Osteoblast (primary cell): ENCODE results near the gene RBP5. TPM values are rescaled to one million over a fixed set of nuclear protein-coding genes. Genes with fewer than 3 reads are reported as not detected.

Source experiments
- DNase-seq: peaks from one replicate; pipeline ENCODE4 v3.0.0; 2011; ENCODE audit warnings: low spot score, mixed read lengths; ENCODE audit not compliant: insufficient read length; ENCODE audit errors: missing footprints
- H2AFZ ChIP-seq: 2 replicates; pipeline ENCODE4 v1.6.0; 2011; ENCODE audit warnings: mild to moderate bottlenecking, low read length
- H3K27ac ChIP-seq: 2 replicates; pipeline ENCODE4 v1.5.1; 2011; ENCODE audit warnings: mild to moderate bottlenecking, low read depth, low read length, moderate library complexity
- H3K27me3 ChIP-seq: 2 replicates; pipeline ENCODE4 v1.6.0; 2012; ENCODE audit warnings: mild to moderate bottlenecking, control low read depth, inconsistent platforms, low read length, moderate library complexity; ENCODE audit not compliant: insufficient read depth
- H3K36me3 ChIP-seq: 2 replicates; pipeline ENCODE4 v1.5.1; 2011; ENCODE audit warnings: mild to moderate bottlenecking, low read length, control low read depth, moderate library complexity; ENCODE audit not compliant: insufficient read depth
- H3K4me1 ChIP-seq: 2 replicates; pipeline ENCODE4 v1.5.1; 2011; ENCODE audit warnings: mild to moderate bottlenecking, low read length, control low read depth, moderate library complexity; ENCODE audit not compliant: insufficient read depth
- H3K4me2 ChIP-seq: 2 replicates; pipeline ENCODE4 v1.6.0; 2011; ENCODE audit warnings: mild to moderate bottlenecking, low read length; ENCODE audit not compliant: insufficient read depth
- H3K4me3 ChIP-seq: fragments of 200-600 bp; sonication (generic); 3 replicates; pipeline ENCODE4 v1.5.1; 2012; ENCODE audit warnings: mild to moderate bottlenecking, low read length, inconsistent platforms; ENCODE audit not compliant: insufficient read depth
- H3K79me2 ChIP-seq: 2 replicates; pipeline ENCODE4 v1.6.0; 2012; ENCODE audit warnings: mild to moderate bottlenecking, low read length, control low read depth, inconsistent platforms; ENCODE audit not compliant: insufficient read depth
- H3K9me3 ChIP-seq: 2 replicates; pipeline ENCODE4 v1.5.1; 2011; ENCODE audit warnings: low read depth, low read length, control low read depth
- H4K20me1 ChIP-seq: 2 replicates; pipeline ENCODE4 v1.6.0; 2012; ENCODE audit warnings: mild to moderate bottlenecking, low read length, control low read depth; ENCODE audit not compliant: insufficient read depth
- CTCF ChIP-seq: IDR thresholded peaks from 2 replicates; pipeline ENCODE4 v1.5.1; 2011; ENCODE audit warnings: mild to moderate bottlenecking, low read depth, low read length, moderate library complexity; ENCODE audit errors: extremely low read depth
- total RNA-seq: library from RNA; depleted of rRNA; stranded (reverse); fragments of >200 nt; gene quantifications from 2 replicates; pipeline ENCODE4 v1.2.3, GENCODE V29; 2012

RBP5 gene
- total RNA-seq, 1 donor = not detected

- TF ChIP-seq CTCF = no peak
- no peak for DNase-seq
- H3K36me3 ChIP-seq = peaks cover 21% of the 10 kb centered on the region
Measured at GRCh38 chr12:7101047-7101693, 27.5 kb downstream of the RBP5 start.

GRCh38 chr12:7100239-7100638 is 28.4 kb downstream of the RBP5 start:
- Histone ChIP-seq H3K4me3 (no peak overlapping the region), H3K4me2 (no peak overlapping the region), H3K36me3 (peaks cover 21% of the 10 kb centered on the region), H3K27me3 (no peaks in the 10 kb centered on the region), H3K79me2 (peaks cover 2% of the 10 kb centered on the region), H3K27ac (no peak overlapping the region), H2AFZ (no peak overlapping the region), H3K4me1 (peaks cover 14% of the 10 kb centered on the region), H4K20me1 (peaks cover 9% of the 10 kb centered on the region), H3K9me3 (no peaks in the 10 kb centered on the region)
- TF ChIP-seq CTCF = no peak
- DNase-seq = no peak

More at GRCh38 chr12:7101047-7101693, 27.5 kb downstream of the RBP5 start:
- H3K4me2 ChIP-seq = peak overlapping the region; percentile 42
- H2AFZ ChIP-seq = no peak overlapping the region
- no peak overlapping the region for H3K4me3 ChIP-seq
- peaks cover 8% of the 10 kb centered on the region for H3K79me2 ChIP-seq
- no peak overlapping the region for H3K27ac ChIP-seq
- H3K9me3 ChIP-seq = no peaks in the 10 kb centered on the region
- H3K4me1 ChIP-seq = peaks cover 14% of the 10 kb centered on the region
- H3K27me3 ChIP-seq = no peaks in the 10 kb centered on the region
- H4K20me1 ChIP-seq = peaks cover 13% of the 10 kb centered on the region

DNA sequence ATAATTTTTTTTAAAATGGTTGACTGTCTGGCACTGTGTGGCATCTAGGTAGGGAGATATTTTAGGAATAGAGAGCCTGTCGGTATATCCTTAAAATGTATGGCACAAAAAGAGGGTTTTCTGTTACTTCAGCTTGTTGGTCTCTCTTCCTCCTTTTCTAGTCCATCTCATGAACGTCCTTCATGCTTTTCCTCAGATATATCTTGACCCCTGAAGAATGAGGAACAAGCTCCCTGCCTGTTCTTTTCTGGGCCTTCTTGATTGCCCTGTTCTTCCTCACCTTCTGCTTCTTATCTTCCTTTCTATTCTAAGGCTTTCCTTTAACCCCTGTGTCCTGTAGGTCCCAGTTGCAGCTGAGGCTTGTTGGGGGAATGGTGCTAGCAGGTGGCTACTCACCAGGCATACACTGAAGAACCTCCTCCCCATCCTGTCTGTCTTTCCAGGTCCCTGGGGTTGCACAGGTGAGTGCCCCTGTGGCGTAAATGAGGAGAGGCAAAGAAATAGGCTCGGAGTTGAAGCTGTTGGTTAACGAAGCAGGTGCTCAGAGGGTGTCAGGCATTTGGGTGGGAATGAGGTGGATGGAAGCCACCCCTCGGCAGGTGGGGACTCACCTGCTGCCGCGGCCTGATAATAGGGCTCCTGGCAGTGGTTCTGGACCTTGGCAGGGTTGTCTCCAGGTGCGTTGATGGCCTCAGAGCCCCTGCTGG is 29.2 kb downstream of the RBP5 start:
- Histone ChIP-seq H3K79me2 (no peaks in the 10 kb centered on the region), H3K9me3 (no peaks in the 10 kb centered on the region), H3K4me3 (no peak overlapping the region), H3K27me3 (peaks cover 3% of the 10 kb centered on the region), H3K36me3 (peaks cover 21% of the 10 kb centered on the region), H3K27ac (no peak overlapping the region), H3K4me1 (peaks cover 14% of the 10 kb centered on the region), H2AFZ (no peak overlapping the region), H3K4me2 (no peak overlapping the region), H4K20me1 (peaks cover 7% of the 10 kb centered on the region)
- TF ChIP-seq CTCF = no peak
- DNase-seq = no peak

DNA sequence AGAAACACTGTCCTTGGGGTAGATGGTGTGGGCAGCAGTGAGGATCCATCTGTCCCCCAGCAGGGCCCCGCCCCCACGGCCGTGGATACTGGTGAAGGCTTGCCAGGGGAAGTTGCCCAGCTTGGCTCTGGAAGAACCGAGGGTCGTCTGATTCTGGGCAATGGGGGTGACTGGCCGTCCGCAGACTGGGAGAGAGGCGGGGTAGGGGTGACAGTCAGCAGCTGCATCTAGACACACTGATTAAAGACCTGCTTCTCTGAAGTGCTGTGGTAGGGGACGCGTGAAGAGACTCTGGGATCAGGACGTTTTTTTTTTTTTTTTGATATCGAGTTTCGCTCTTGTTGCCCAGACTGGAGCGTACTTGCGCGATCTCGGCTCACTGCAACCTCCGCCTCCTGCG is 31.7 kb downstream of the RBP5 start:
- Histone ChIP-seq H3K4me1 (peaks cover 17% of the 10 kb centered on the region), H3K9me3 (no peaks in the 10 kb centered on the region), H3K79me2 (no peaks in the 10 kb centered on the region), H3K4me3 (no peak overlapping the region), H3K4me2 (no peak overlapping the region), H3K27me3 (peaks cover 3% of the 10 kb centered on the region), H3K36me3 (peaks cover 15% of the 10 kb centered on the region), H3K27ac (no peak overlapping the region), H2AFZ (no peak overlapping the region), H4K20me1 (no peaks in the 10 kb centered on the region)
- no peak for TF ChIP-seq CTCF
- DNase-seq = no peak
